ENCODE results near the gene NAA60. TPM values are rescaled to one million over a fixed set of nuclear protein-coding genes. Genes with fewer than 3 reads are reported as not detected.

NAA60 gene
- total and polyA plus RNA-seq, 9 of the 15 experiments (the other 6 are each of a cell fraction or from before 2014, with no cell fraction given), result 2.1 to 49.4 (median 10.3) TPM

- BruUV-seq (replicated peaks), result no TSS peak
- POLR2A ChIA-PET, result interaction anchor here (1.2 kb wide), 1 partner anchor 11 kb away, joined by 4 read pairs; no protein-coding TSS in a partner anchor
- intact Hi-C loops (cut with micrococcal nuclease), result loop anchor here (5.0 kb wide), 1 partner anchor 121 kb away; no protein-coding TSS in a partner anchor
These were observed 82.5 kb downstream of the NAA60 start for GRCh38 chr16:3525951-3526350.

More at GRCh38 chr16:3525951-3526350, 82.5 kb downstream of the NAA60 start:
- peaks cover 3% of the 10 kb centered on the region for H3K9me1 ChIP-seq (ENCODE audit: control insufficient read depth, insufficient read depth, low read length)
- no peaks in the 10 kb centered on the region for H4K20me1 ChIP-seq (replicated peaks; ENCODE audit: control insufficient read depth, insufficient read depth, low read length)
- H3K9me3 ChIP-seq (replicated peaks; ENCODE audit: control insufficient read depth, insufficient read depth, low read depth, low read length), result no peaks in the 10 kb centered on the region
- no peak overlapping the region for H3K27ac ChIP-seq (ENCODE audit: extremely low read depth, low read depth, low read length)
- no peak for ATAC-seq
- no peak for DNase-seq (ENCODE audit: extremely low read depth in 1 of 4, low spot score in 3 of 4)
- CTCF ChIA-PET (ENCODE audit: low intra/inter-chr PET ratio), result no interaction called here
- FAIRE-seq, result no peak
- H3K4me1 ChIP-seq (replicated peaks in 1 of 2; ENCODE audit: control insufficient read depth in 2 of 2, insufficient read depth in 2 of 2, low read length in 2 of 2), result 0 out of 5 replicates have a peak, but pooled peaks cover 0 to under 1% of the 10 kb centered on the region in 2 experiments
- no peak overlapping the region for H3K9ac ChIP-seq (ENCODE audit: insufficient read depth in 1 of 2, low read depth in 2 of 2, low read length in 2 of 2)
- H3K4me2 ChIP-seq (ENCODE audit: insufficient read depth, low read length), result no peak overlapping the region
- H3K27me3 ChIP-seq (ENCODE audit: control insufficient read depth in 2 of 2, insufficient read depth in 2 of 2, low read length in 2 of 2), result no peaks in the 10 kb centered on the region
- in situ Hi-C loops (cut with MboI), result no loop called here
- TF ChIP-seq CC2D1A (IDR thresholded peaks at IDR 0.05) (no peak), ZNF347 (CRISPR knock-in tag; IDR thresholded peaks at IDR 0.05; ENCODE audit: low read depth) (no peak), PRMT5 (CRISPR knock-in tag; IDR thresholded peaks at IDR 0.05) (no peak), RBM22 (IDR thresholded peaks at IDR 0.05; ENCODE audit: low read depth, low read length, poor library complexity, severe bottlenecking) (no peak), ZNF445 (CRISPR knock-in tag; IDR thresholded peaks at IDR 0.05; ENCODE audit: low read depth) (no peak), TCF3 (CRISPR knock-in tag; IDR thresholded peaks at IDR 0.05) (no peak), GATAD2A (IDR thresholded peaks at IDR 0.05) (no peak), MAFF (IDR thresholded peaks at IDR 0.05; ENCODE audit: low read length) (no peak), PRPF4 (IDR thresholded peaks at IDR 0.05; ENCODE audit: insufficient read depth, low read depth, low read length, poor library complexity, severe bottlenecking) (no peak), SRF (CRISPR knock-in tag; IDR thresholded peaks at IDR 0.05) (no peak), PHB2 (IDR thresholded peaks at IDR 0.05; ENCODE audit: low read depth) (no peak), MXI1 (IDR thresholded peaks at IDR 0.05; ENCODE audit: low read depth, low read length) (no peak), ZNF512 (tag; IDR thresholded peaks at IDR 0.05) (no peak)
- TF ChIP-seq, protein P1, sequence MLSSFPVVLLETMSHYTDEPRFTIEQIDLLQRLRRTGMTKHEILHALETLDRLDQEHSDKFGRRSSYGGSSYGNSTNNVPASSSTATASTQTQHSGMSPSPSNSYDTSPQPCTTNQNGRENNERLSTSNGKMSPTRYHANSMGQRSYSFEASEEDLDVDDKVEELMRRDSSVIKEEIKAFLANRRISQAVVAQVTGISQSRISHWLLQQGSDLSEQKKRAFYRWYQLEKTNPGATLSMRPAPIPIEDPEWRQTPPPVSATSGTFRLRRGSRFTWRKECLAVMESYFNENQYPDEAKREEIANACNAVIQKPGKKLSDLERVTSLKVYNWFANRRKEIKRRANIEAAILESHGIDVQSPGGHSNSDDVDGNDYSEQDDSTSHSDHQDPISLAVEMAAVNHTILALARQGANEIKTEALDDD (IDR thresholded peaks at IDR 0.05), result no peak
- TF ChIP-seq, protein P2, sequence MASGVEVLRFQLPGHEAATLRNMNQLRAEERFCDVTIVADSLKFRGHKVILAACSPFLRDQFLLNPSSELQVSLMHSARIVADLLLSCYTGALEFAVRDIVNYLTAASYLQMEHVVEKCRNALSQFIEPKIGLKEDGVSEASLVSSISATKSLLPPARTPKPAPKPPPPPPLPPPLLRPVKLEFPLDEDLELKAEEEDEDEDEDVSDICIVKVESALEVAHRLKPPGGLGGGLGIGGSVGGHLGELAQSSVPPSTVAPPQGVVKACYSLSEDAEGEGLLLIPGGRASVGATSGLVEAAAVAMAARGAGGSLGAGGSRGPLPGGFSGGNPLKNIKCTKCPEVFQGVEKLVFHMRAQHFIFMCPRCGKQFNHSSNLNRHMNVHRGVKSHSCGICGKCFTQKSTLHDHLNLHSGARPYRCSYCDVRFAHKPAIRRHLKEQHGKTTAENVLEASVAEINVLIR (CRISPR knock-in tag; IDR thresholded peaks at IDR 0.05), result no peak
- no peaks in the 10 kb centered on the region for H3K79me2 ChIP-seq (ENCODE audit: control insufficient read depth, insufficient read depth, low read length)
- H3K4me3 ChIP-seq, result no peak overlapping the region
- H3K36me3 ChIP-seq (ENCODE audit: control insufficient read depth, insufficient read depth, low read length), result peaks cover 5% of the 10 kb centered on the region; the same call in 1 of the 3 replicates
- WGBS (ENCODE audit: insufficient coverage, low coverage, missing lambda C conversion rate), result 43% methylated on average over 5 of the region's 5 CpGs
- no peak overlapping the region for H2AFZ ChIP-seq (ENCODE audit: low read depth, low read length)
